BLaER1 treated with 17β-estradiol and CSF1 and Interleukin-3, amounts not matched to agents 10 nM and 100 nM (cell line): Measurements from ENCODE around the gene CBLB.
A peak's percentile ranks its signal among the peaks of the same experiment; 100 is the strongest.

Source experiments
- H3K27ac ChIP-seq, 11 experiments: shearing (Covaris generic); formaldehyde crosslinking; 2 replicates each; pipeline ENCODE4 v1.8.1; 2022
- H3K27me3 ChIP-seq, 11 experiments: shearing (Covaris generic); formaldehyde crosslinking; 2 replicates each; pipeline ENCODE4 v1.8.1; 2022
- H3K36me3 ChIP-seq, 11 experiments: shearing (Covaris generic); formaldehyde crosslinking; 2 replicates each; pipeline ENCODE4 v1.8.1; 2022
- H3K4me1 ChIP-seq, 10 experiments: shearing (Covaris generic); formaldehyde crosslinking; 2 replicates each; pipeline ENCODE4 v1.8.1; 2022
- H3K4me2 ChIP-seq, 11 experiments: shearing (Covaris generic); formaldehyde crosslinking; 2 replicates each; pipeline ENCODE4 v1.8.1; 2022
- H3K4me3 ChIP-seq, 10 experiments: shearing (Covaris generic); formaldehyde crosslinking; 2 replicates each; pipeline ENCODE4 v1.8.1; 2022
- H3K9ac ChIP-seq, 11 experiments: shearing (Covaris generic); formaldehyde crosslinking; 2 replicates each; pipeline ENCODE4 v1.8.1; 2022
- H3K9me3 ChIP-seq, 11 experiments: shearing (Covaris generic); formaldehyde crosslinking; replicated peaks in 1 of 11; 2 replicates each; pipeline ENCODE4 v1.8.1; 2022
- H4K20me1 ChIP-seq, 11 experiments: shearing (Covaris generic); formaldehyde crosslinking; 2 replicates each; pipeline ENCODE4 v1.8.1; 2022
- Cebpa-rat ChIP-seq, 11 experiments: shearing (Covaris generic); IDR thresholded peaks; 2 replicates each; pipeline ENCODE4 v1.8.1; 2022

The CBLB gene

GRCh38 chr3:105880681-105881290 lies 12.0 kb upstream of the CBLB start:
- no peak overlapping the region for H3K4me3 ChIP-seq
- no peak overlapping the region for H3K27ac ChIP-seq
- H4K20me1 ChIP-seq = no peaks in the 10 kb centered on the region
- H3K27me3 ChIP-seq = no peaks in the 10 kb centered on the region
- no peaks in the 10 kb centered on the region for H3K36me3 ChIP-seq
- peaks cover 0 to 21% (median 7%) of the 10 kb centered on the region in 10 experiments; a peak in 11 of 20 replicates for H3K4me1 ChIP-seq
- TF ChIP-seq Cebpa-rat (IDR thresholded peaks at IDR 0.05) = no peak
- no peaks in the 10 kb centered on the region for H3K9me3 ChIP-seq
- H3K4me2 ChIP-seq = no peak overlapping the region
- no peak overlapping the region for H3K9ac ChIP-seq

DNA sequence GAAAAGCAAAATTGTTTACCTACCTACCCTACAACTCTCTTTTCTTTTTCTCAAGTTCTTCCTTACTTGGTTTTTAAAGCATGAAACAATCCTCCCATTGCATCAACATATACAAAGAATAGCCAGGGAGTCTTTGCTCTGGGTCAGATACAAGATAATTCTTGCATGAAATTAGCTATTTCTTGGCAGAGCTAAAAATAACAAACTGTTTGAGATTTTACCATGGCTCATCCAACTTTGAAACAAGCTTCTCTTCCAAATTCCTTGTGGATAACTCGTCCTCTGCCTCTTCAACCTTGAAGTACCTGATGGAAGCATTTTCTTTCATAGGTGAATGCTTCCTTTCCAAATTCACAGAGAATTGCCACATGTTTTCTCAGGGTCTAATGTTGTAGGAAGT lies 9.2 kb upstream of the CBLB start:
- no peaks in the 10 kb centered on the region for H4K20me1 ChIP-seq
- no peak overlapping the region for H3K9ac ChIP-seq
- peaks cover 0 to 21% (median 7%) of the 10 kb centered on the region in 10 experiments; a peak in 11 of 20 replicates for H3K4me1 ChIP-seq
- H3K9me3 ChIP-seq = no peaks in the 10 kb centered on the region
- TF ChIP-seq Cebpa-rat (IDR thresholded peaks at IDR 0.05) = no peak
- no peaks in the 10 kb centered on the region for H3K27me3 ChIP-seq
- peak overlapping the region in 2 of 11 experiments; percentile 70 to 75; a peak in 2 of 22 replicates for H3K4me2 ChIP-seq
- no peak overlapping the region for H3K4me3 ChIP-seq
- no peaks in the 10 kb centered on the region for H3K36me3 ChIP-seq
- no peak overlapping the region for H3K27ac ChIP-seq

- no peak overlapping the region for H3K4me3 ChIP-seq
- no peak overlapping the region for H3K9ac ChIP-seq
- no peak for TF ChIP-seq Cebpa-rat (IDR thresholded peaks at IDR 0.05)
- H4K20me1 ChIP-seq = no peaks in the 10 kb centered on the region
- no peaks in the 10 kb centered on the region for H3K36me3 ChIP-seq
- H3K27ac ChIP-seq = peak overlapping the region in 2 of 11 experiments; percentile 14 to 15; a peak in 3 of 22 replicates
- H3K27me3 ChIP-seq = no peaks in the 10 kb centered on the region
- H3K9me3 ChIP-seq = no peaks in the 10 kb centered on the region
- H3K4me1 ChIP-seq = peaks cover 0 to 21% (median 7%) of the 10 kb centered on the region in 10 experiments; a peak in 11 of 20 replicates
- peak overlapping the region in 8 of 11 experiments; percentile 3 to 75 (median 20); a peak in 12 of 22 replicates for H3K4me2 ChIP-seq
Measured at GRCh38 chr3:105877336-105877910, 8.6 kb upstream of the CBLB start.

- no peaks in the 10 kb centered on the region for H4K20me1 ChIP-seq
- H3K36me3 ChIP-seq = no peaks in the 10 kb centered on the region
- peak overlapping the region in 8 of 11 experiments; percentile 3 to 75 (median 20); a peak in 12 of 22 replicates for H3K4me2 ChIP-seq
- H3K27me3 ChIP-seq = no peaks in the 10 kb centered on the region
- peaks cover 0 to 21% (median 7%) of the 10 kb centered on the region in 10 experiments; a peak in 11 of 20 replicates for H3K4me1 ChIP-seq
- H3K9ac ChIP-seq = no peak overlapping the region
- no peak overlapping the region for H3K4me3 ChIP-seq
- H3K27ac ChIP-seq = peak overlapping the region in 2 of 11 experiments; percentile 14 to 15; a peak in 3 of 22 replicates
- no peak for TF ChIP-seq Cebpa-rat (IDR thresholded peaks at IDR 0.05)
- no peaks in the 10 kb centered on the region for H3K9me3 ChIP-seq
Measured at GRCh38 chr3:105876780-105877327, 8.0 kb upstream of the CBLB start.

DNA sequence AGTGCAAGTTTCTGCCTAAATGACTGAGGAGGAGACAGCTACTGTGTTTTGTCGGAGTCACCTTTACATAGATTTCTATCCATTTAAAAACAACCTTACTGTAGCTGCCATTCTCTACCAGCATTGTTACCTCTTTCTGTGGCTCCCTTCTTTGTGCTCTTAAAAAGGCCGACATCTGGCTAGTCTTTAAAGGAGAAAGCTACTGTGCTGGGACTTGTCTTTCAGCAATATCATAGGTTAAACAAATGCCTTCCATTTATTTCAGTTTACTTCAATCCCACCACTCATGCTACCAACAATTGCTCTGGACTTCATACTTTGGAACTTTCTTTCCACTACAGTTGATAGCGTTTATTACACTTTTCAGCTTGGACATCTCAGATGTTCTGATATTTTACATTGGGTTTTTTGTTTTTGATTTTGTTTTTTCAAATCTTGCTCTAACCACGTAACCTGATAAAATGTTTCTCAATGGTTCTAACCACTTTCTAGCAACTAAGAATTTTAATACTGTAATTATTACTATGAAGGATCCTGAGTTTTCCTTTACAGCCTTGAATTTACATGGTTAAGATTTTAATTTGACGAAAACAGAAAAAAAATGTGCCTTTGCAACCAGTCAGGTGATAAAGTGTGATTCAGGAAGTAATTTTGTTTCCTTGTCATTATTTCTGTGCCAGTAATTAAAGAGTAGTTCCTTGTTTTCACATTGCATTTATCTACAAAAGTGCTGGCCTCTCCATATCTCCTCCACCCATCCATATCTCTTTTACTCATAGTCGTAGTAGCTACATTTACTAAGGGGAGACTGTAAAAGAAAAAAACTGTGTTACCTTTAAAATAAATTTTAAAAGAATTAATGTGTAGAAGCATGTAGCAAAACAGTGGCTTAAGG lies 1.3 kb upstream of the CBLB start:
- no peaks in the 10 kb centered on the region for H3K9me3 ChIP-seq
- peaks cover 29 to 40% (median 37%) of the 10 kb centered on the region in 10 experiments for H3K4me1 ChIP-seq
- H3K4me3 ChIP-seq = peak overlapping the region; percentile 82 to 100 (median 96)
- no peak for TF ChIP-seq Cebpa-rat (IDR thresholded peaks at IDR 0.05)
- H4K20me1 ChIP-seq = peaks cover 0 to 17% (median 0%) of the 10 kb centered on the region in 11 experiments; a peak in 2 of 22 replicates
- H3K4me2 ChIP-seq = peak overlapping the region; percentile 70 to 92 (median 83)
- H3K9ac ChIP-seq = peak overlapping the region; percentile 77 to 97 (median 95); a peak in 17 of 22 replicates
- H3K36me3 ChIP-seq = peaks cover 0 to 12% (median 5%) of the 10 kb centered on the region in 11 experiments; a peak in 8 of 22 replicates
- H3K27ac ChIP-seq = peak overlapping the region in 9 of 11 experiments; percentile 71 to 93 (median 90); a peak in 13 of 22 replicates
- H3K27me3 ChIP-seq = no peaks in the 10 kb centered on the region

DNA sequence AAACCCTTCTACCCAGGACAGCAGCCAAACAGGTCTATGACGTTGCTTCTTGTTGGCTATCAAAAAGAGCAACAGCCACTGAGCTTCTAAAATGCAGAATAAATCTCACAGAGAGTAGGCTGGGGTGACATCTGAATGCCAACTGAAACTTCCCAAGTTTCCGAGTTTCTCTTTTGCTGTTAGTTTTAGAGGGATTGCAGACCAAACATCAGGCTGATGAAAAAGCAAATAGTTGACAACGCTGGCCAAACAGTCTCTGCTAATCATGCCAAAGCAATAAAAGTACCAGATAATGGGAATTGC lies 670 bp upstream of the CBLB start:
- peak overlapping the region; percentile 82 to 100 (median 96) for H3K4me3 ChIP-seq
- peaks cover 29 to 46% (median 41%) of the 10 kb centered on the region in 10 experiments for H3K4me1 ChIP-seq
- no peaks in the 10 kb centered on the region for H3K27me3 ChIP-seq
- H3K36me3 ChIP-seq = peaks cover 1 to 18% (median 8%) of the 10 kb centered on the region in 11 experiments; a peak in 13 of 22 replicates
- peak overlapping the region; percentile 71 to 94 (median 90); a peak in 20 of 22 replicates for H3K27ac ChIP-seq
- H3K9me3 ChIP-seq = no peaks in the 10 kb centered on the region
- H3K4me2 ChIP-seq = peak overlapping the region; percentile 70 to 92 (median 83)
- TF ChIP-seq Cebpa-rat (IDR thresholded peaks at IDR 0.05) = no peak
- H3K9ac ChIP-seq = peak overlapping the region; percentile 77 to 97 (median 95)
- H4K20me1 ChIP-seq = peaks cover 0 to 23% (median 0%) of the 10 kb centered on the region in 11 experiments; a peak in 2 of 22 replicates

DNA sequence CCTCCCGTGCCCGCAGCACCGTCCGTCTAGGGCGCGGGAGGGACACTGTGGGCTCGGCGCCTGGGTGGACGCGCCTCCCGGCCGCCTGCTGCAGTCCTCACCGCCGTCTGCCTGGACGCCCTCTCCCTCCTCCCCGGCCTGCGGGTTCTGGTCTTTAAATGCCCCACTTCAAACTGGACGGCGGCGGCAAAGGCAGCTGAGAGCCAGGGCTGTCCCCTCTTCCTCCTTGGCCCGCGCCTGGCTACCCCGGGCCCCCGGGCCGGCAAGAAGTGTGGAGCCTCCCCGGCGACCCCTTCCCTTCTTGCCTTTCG lies 426 bp downstream of the CBLB start:
- Histone ChIP-seq H3K9ac (peak overlapping the region; percentile 88 to 97 (median 95)), H3K4me2 (peak overlapping the region; percentile 78 to 98 (median 84)), H3K27me3 (no peaks in the 10 kb centered on the region), H3K27ac (peak overlapping the region; percentile 82 to 94 (median 90)), H4K20me1 (peaks cover 0 to 34% (median 0%) of the 10 kb centered on the region in 11 experiments; a peak in 4 of 22 replicates), H3K36me3 (peaks cover 5 to 29% (median 19%) of the 10 kb centered on the region in 11 experiments; a peak in 18 of 22 replicates), H3K4me3 (peak overlapping the region; percentile 82 to 100 (median 96)), H3K9me3 (no peaks in the 10 kb centered on the region), H3K4me1 (peaks cover 34 to 55% (median 42%) of the 10 kb centered on the region in 10 experiments)
- no peak for TF ChIP-seq Cebpa-rat (IDR thresholded peaks at IDR 0.05)

DNA sequence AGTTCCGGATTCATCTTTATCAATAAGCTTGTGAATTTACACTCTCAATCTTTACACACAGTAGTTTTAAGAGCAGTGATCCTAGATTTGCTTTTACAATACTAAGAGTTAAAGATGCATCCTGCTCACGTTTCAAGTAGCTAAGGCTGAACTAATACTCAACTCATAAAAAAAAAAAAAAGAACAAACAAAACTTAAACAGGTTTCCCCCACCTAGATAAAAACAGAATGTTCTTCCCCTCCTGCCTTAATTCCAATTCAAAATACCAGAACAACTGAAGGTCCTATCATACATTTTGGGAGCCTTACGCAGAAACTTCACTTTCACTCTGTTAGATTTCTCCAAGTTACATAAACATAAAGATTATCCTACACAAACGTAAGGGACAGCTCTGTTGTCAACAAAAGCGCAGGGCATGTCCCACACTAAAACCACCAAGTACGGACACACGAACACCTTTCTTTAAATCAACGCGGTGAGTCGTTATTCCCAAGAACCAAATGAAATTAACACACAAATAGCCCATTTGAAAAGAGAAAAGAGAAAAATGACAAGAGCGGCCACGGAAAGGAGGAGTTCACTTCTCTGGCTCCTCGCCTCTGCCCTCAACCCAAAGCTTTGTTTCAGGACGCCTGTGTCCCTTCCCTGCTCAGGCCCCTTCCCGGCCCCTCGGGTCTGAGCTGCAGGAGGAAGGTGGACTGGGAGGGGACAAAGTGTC lies 941 bp downstream of the CBLB start:
- TF ChIP-seq Cebpa-rat (IDR thresholded peaks at IDR 0.05) = no peak

More for the DNA sequence above, 941 bp downstream of the CBLB start:
- Histone ChIP-seq H3K27ac (peak overlapping the region; percentile 82 to 94 (median 90)), H3K9me3 (no peaks in the 10 kb centered on the region), H3K4me2 (peak overlapping the region; percentile 78 to 98 (median 84)), H4K20me1 (peaks cover 0 to 39% (median 0%) of the 10 kb centered on the region in 11 experiments; a peak in 5 of 22 replicates), H3K27me3 (no peaks in the 10 kb centered on the region), H3K4me3 (peak overlapping the region; percentile 82 to 100 (median 96)), H3K36me3 (peaks cover 5 to 34% (median 22%) of the 10 kb centered on the region in 11 experiments; a peak in 18 of 22 replicates), H3K4me1 (peaks cover 34 to 57% (median 44%) of the 10 kb centered on the region in 10 experiments), H3K9ac (peak overlapping the region; percentile 88 to 97 (median 95))
